Endothelial cell of umbilical vein (primary cell): ENCODE data around the gene SMPDL3B. TPM values are rescaled to one million over a fixed set of nuclear protein-coding genes. Genes with fewer than 3 reads are reported as not detected.

Experiments
- BruUV-seq: library from RNA; stranded (reverse); fragments of 400-500 nt; replicated peaks from 2 replicates; lab custom pipeline; 2021; lab: Mats Ljungman, UMichigan
- CTCF ChIA-PET: fragments of 300-600, 350-600 bp; sonication (Branson Sonifier 250); formaldehyde crosslinking; loops from one replicate; lab custom pipeline; 2021; ENCODE audit warnings: antibody characterized with exemption, inconsistent platforms; lab: Charles Lee
- POLR2A ChIA-PET: fragments of 300-600, 350-600 bp; sonication (Branson Sonifier 250); formaldehyde crosslinking; loops from one replicate; lab custom pipeline; 2021; ENCODE audit warnings: antibody characterized with exemption, inconsistent platforms; lab: Charles Lee
- DNase-seq: peaks from one replicate; pipeline ENCODE4 v3.0.0-alpha.2; 2011; ENCODE audit warnings: low read depth, low spot score
- FAIRE-seq: peaks from 2 replicates; lab custom pipeline; 2011; peaks lifted over from hg19 to GRCh38; lab: Jason Lieb, UNC
- H2AFZ ChIP-seq: 2 replicates; pipeline ENCODE4 v1.6.0; 2012; ENCODE audit warnings: low read depth, low read length, control low read depth, inconsistent platforms
- H3K27ac ChIP-seq: 2 replicates; pipeline ENCODE4 v1.5.1; 2011; ENCODE audit warnings: low read depth, mild to moderate bottlenecking, control low read depth, low read length, moderate library complexity; ENCODE audit not compliant: insufficient read depth
- H3K27me3 ChIP-seq, 2 experiments: 2 replicates each; pipeline versions ENCODE4 v1.6.0 to v1.6.1; 2011; ENCODE audit warnings: low read length in 2 of 2, mixed read lengths in 1 of 2; ENCODE audit not compliant: control insufficient read depth in 2 of 2, insufficient read depth in 2 of 2
- H3K36me3 ChIP-seq, 2 experiments: 2 replicates in 1 of 2; 3 replicates in 1 of 2; pipeline ENCODE4 v1.5.1; 2011; ENCODE audit warnings: low read length in 2 of 2, mild to moderate bottlenecking in 1 of 2, moderate library complexity in 1 of 2; ENCODE audit not compliant: control insufficient read depth in 2 of 2, insufficient read depth in 2 of 2; ENCODE audit errors: extremely low read depth in 1 of 2
- H3K4me1 ChIP-seq: 3 replicates; pipeline ENCODE4 v1.5.1; 2011; ENCODE audit warnings: mild to moderate bottlenecking, low read length; ENCODE audit not compliant: control insufficient read depth, insufficient read depth; ENCODE audit errors: extremely low read depth
- H3K4me2 ChIP-seq: 2 replicates; pipeline ENCODE4 v1.6.1; 2011; ENCODE audit warnings: low read length, control low read depth, mixed read lengths; ENCODE audit not compliant: insufficient read depth
- H3K4me3 ChIP-seq, 3 experiments: fragments of 200-600 bp in 1 of 3; sonication (generic), shearing (Covaris generic) in 1 of 3; replicated peaks in 1 of 3; 2 replicates each; pipeline ENCODE4 v1.5.1; 2011 to 2016; ENCODE audit warnings: control low read depth in 3 of 3, low read length in 3 of 3, mild to moderate bottlenecking in 2 of 3, inconsistent platforms in 1 of 3, low read depth in 1 of 3, moderate library complexity in 1 of 3; ENCODE audit not compliant: insufficient read depth in 1 of 3
- H3K79me2 ChIP-seq: 2 replicates; pipeline ENCODE4 v1.6.0; 2012; ENCODE audit warnings: low read length, inconsistent platforms; ENCODE audit not compliant: control insufficient read depth, insufficient read depth
- H3K9ac ChIP-seq: replicated peaks from 2 replicates; pipeline ENCODE3; 2011; ENCODE audit warnings: low read length, control low read depth; ENCODE audit not compliant: insufficient read depth; ENCODE audit errors: extremely low read depth
- H3K9me1 ChIP-seq: replicated peaks from 3 replicates; pipeline ENCODE4 v1.6.0; 2011; ENCODE audit warnings: mild to moderate bottlenecking, low read length; ENCODE audit not compliant: control insufficient read depth, insufficient read depth; ENCODE audit errors: extremely low read depth
- H3K9me3 ChIP-seq: replicated peaks from 2 replicates; pipeline ENCODE4 v1.5.1; 2012; ENCODE audit warnings: low read length, inconsistent platforms; ENCODE audit not compliant: control insufficient read depth, insufficient read depth
- H4K20me1 ChIP-seq: replicated peaks from 2 replicates; pipeline ENCODE3; 2011; ENCODE audit warnings: mild to moderate bottlenecking, low read length; ENCODE audit not compliant: control insufficient read depth, insufficient read depth; ENCODE audit errors: extremely low read depth
- FOS ChIP-seq: IDR thresholded peaks from 2 replicates; pipeline ENCODE4 v1.6.1; 2011; ENCODE audit warnings: mild to moderate bottlenecking, low read length, moderate library complexity, borderline replicate concordance; ENCODE audit not compliant: insufficient read depth
- JUN ChIP-seq: IDR thresholded peaks from 2 replicates; pipeline ENCODE4 v1.6.1; 2011; ENCODE audit warnings: borderline replicate concordance, low read depth; ENCODE audit not compliant: insufficient read length, insufficient read depth
- MYC ChIP-seq: IDR thresholded peaks from one replicate; pipeline ENCODE4 v1.6.1; 2011; ENCODE audit warnings: mild to moderate bottlenecking, low read depth, low read length
- POLR2A ChIP-seq: IDR thresholded peaks from 2 replicates; pipeline ENCODE4 v1.6.1; 2012; ENCODE audit warnings: low read depth, mild to moderate bottlenecking, control low read depth, low read length
- POLR2AphosphoS5 ChIP-seq: IDR thresholded peaks from 2 replicates; pipeline ENCODE4 v1.6.1; 2012; ENCODE audit warnings: low read depth, mild to moderate bottlenecking, control low read depth, low read length, moderate library complexity; ENCODE audit not compliant: insufficient read depth
- dilution Hi-C: fragments of 300-500 bp; cut with MboI; formaldehyde crosslinking; loops from one replicate; pipeline ENCODE4 v1.15.0; 2019; ENCODE audit warnings: low sequenced_read_pairs; ENCODE audit not compliant: extremely low pct_ligation_motif_present
- intact Hi-C: fragments of 100-400 bp; cut with micrococcal nuclease; formaldehyde crosslinking; loops from one replicate; pipeline ENCODE4 v1.10.0; 2022
- polyA plus RNA-seq, 4 experiments: library from polyadenylated mRNA; depleted of rRNA in 3 of 4; stranded (reverse) in 3 of 4; unstranded in 1 of 4; fragments of >200 nt; gene quantifications; 2 replicates each; pipeline versions ENCODE4 v1.2.1 to v1.2.3, GENCODE V29; 2011 to 2012; ENCODE audit warnings: missing spikeins in 1 of 4
- total RNA-seq: library from RNA; stranded (reverse); gene quantifications from 2 replicates; pipeline ENCODE4 v1.2.3, GENCODE V29; 2021
- TF ChIP-seq, protein P1 (sequence below), 2 donors: IDR thresholded peaks; 1 replicate in 1 of 2; 2 replicates in 1 of 2; pipeline ENCODE4 v1.5.1; 2011; ENCODE audit warnings: low read length in 2 of 2, mild to moderate bottlenecking in 2 of 2, moderate library complexity in 2 of 2, control low read depth in 1 of 2, inconsistent platforms in 1 of 2, low read depth in 1 of 2; ENCODE audit not compliant: insufficient read depth in 1 of 2; ENCODE audit errors: extremely low read depth in 1 of 2

Gene SMPDL3B
- total and polyA plus RNA-seq, 2 donors (not counting 3 experiments of a cell fraction or from before 2014, with no cell fraction given), result 1.3 TPM; not detected in 1

- no peak overlapping the region for H2AFZ ChIP-seq
- H3K27me3 ChIP-seq, result peaks cover 0 to 2% of the 10 kb centered on the region in 2 experiments
- DNase-seq (no peak), FAIRE-seq (no peak)
- no peak overlapping the region for H3K27ac ChIP-seq
- no peaks in the 10 kb centered on the region for H4K20me1 ChIP-seq
- intact Hi-C loops (no loop called here), dilution Hi-C loops (no loop called here)
- H3K4me2 ChIP-seq, result no peak overlapping the region
- no peaks in the 10 kb centered on the region for H3K36me3 ChIP-seq
- no peaks in the 10 kb centered on the region for H3K79me2 ChIP-seq
- BruUV-seq, result no TSS peak
- TF ChIP-seq POLR2AphosphoS5 (no peak), JUN (no peak), FOS (no peak)
- ChIA-PET POLR2A (no interaction called here), CTCF (interaction anchor here (1.1 kb wide), 1 partner anchor 9 kb away, joined by 4 read pairs; no protein-coding TSS in a partner anchor)
- no peak overlapping the region for H3K4me3 ChIP-seq
- H3K9ac ChIP-seq, result no peak overlapping the region
- H3K4me1 ChIP-seq, result no peaks in the 10 kb centered on the region
- H3K9me3 ChIP-seq, result no peaks in the 10 kb centered on the region
- H3K9me1 ChIP-seq, result no peaks in the 10 kb centered on the region
Measured at GRCh38 chr1:27931759-27932158, 3.0 kb upstream of the SMPDL3B start.

DNA sequence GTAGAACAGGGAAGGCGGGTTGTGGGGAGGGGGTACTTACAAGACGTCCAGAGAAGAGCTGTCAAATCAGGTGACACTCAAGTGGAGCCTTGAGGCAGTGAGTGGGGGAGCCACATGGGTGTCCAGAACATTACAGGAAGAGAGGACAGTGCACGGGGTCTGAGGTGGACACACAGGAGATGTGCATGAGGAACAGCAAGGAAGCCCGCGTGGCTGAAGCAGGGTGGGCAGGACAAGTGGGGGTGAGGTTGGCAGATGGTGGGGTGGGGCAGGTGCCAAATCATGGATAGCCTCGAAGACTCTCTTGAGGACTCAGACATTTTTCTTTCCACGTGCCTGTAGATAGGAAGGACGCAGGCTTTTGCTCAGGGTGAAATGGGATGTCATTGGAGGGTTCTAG lies 921 bp downstream of the SMPDL3B start:
- intact Hi-C loops, result no loop called here
- Histone ChIP-seq H4K20me1 (no peaks in the 10 kb centered on the region), H3K4me1 (no peaks in the 10 kb centered on the region), H3K27me3 (peaks cover 0 to 5% of the 10 kb centered on the region in 2 experiments), H3K9me1 (no peaks in the 10 kb centered on the region), H3K4me2 (no peak overlapping the region), H3K9ac (no peak overlapping the region), H3K9me3 (no peaks in the 10 kb centered on the region), H3K4me3 (no peak overlapping the region), H3K27ac (no peak overlapping the region), H3K79me2 (no peaks in the 10 kb centered on the region), H2AFZ (no peak overlapping the region), H3K36me3 (no peaks in the 10 kb centered on the region)
- CTCF ChIA-PET, result interaction anchor here (0.6 to 1.8 kb wide), 5 partner anchors 16 to 78 kb away, joined by 3 to 5 read pairs (median 4); no protein-coding TSS in a partner anchor
- POLR2A ChIA-PET, result no interaction called here
- TF ChIP-seq, protein P1, sequence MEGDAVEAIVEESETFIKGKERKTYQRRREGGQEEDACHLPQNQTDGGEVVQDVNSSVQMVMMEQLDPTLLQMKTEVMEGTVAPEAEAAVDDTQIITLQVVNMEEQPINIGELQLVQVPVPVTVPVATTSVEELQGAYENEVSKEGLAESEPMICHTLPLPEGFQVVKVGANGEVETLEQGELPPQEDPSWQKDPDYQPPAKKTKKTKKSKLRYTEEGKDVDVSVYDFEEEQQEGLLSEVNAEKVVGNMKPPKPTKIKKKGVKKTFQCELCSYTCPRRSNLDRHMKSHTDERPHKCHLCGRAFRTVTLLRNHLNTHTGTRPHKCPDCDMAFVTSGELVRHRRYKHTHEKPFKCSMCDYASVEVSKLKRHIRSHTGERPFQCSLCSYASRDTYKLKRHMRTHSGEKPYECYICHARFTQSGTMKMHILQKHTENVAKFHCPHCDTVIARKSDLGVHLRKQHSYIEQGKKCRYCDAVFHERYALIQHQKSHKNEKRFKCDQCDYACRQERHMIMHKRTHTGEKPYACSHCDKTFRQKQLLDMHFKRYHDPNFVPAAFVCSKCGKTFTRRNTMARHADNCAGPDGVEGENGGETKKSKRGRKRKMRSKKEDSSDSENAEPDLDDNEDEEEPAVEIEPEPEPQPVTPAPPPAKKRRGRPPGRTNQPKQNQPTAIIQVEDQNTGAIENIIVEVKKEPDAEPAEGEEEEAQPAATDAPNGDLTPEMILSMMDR (IDR thresholded peaks at IDR 0.05; ENCODE audit: extremely low read depth in 1 of 2, insufficient read depth in 1 of 2, low read depth in 1 of 2, low read length in 2 of 2), result no peak
- no peak for TF ChIP-seq MYC
- TF ChIP-seq FOS, result no peak
- no peak for TF ChIP-seq POLR2AphosphoS5
- no peak for TF ChIP-seq JUN
- TF ChIP-seq POLR2A, result no peak
- dilution Hi-C loops, result no loop called here
- DNase-seq (no peak), FAIRE-seq (no peak)
- no TSS peak for BruUV-seq
